ENCODE results near the gene ARHGAP4. TPM values are rescaled to one million over a fixed set of nuclear protein-coding genes. Genes with fewer than 3 reads are reported as not detected.

Gene ARHGAP4
- total and polyA plus RNA-seq, 2 of the 4 experiments (the other 2 are of a cell fraction), result 0.18 to 0.72 TPM

- Histone ChIP-seq H2AK9ac (replicated peaks; ENCODE audit: low read depth, low read length, poor library complexity) (no peak overlapping the region), H3K14ac (replicated peaks; ENCODE audit: low read depth, low read length) (no peak overlapping the region), H3K4ac (ENCODE audit: low read depth, low read length) (no peak overlapping the region), H2BK5ac (ENCODE audit: low read depth, low read length, poor library complexity, severe bottlenecking) (no peak overlapping the region), H3K27me3 (ENCODE audit: control insufficient read depth, insufficient read depth, low read length) (peaks cover 49% of the 10 kb centered on the region), H3K18ac (ENCODE audit: low read depth, low read length) (no peak overlapping the region), H4K5ac (ENCODE audit: low read depth, low read length) (no peak overlapping the region), H3K23ac (ENCODE audit: low read depth, low read length) (no peak overlapping the region), H3K9ac (ENCODE audit: low read depth, low read length) (no peak overlapping the region), H3K27ac (ENCODE audit: insufficient read depth, low read length) (no peak overlapping the region), H2AK5ac (ENCODE audit: low read depth, low read length) (no peak overlapping the region), H3K4me2 (ENCODE audit: low read depth, low read length) (no peak overlapping the region), H3K4me1 (ENCODE audit: control insufficient read depth, insufficient read depth, low read length) (no peaks in the 10 kb centered on the region), H3K79me1 (ENCODE audit: low read depth in 1 of 2, low read length in 2 of 2) (no peaks in the 10 kb centered on the region), H3K56ac (ENCODE audit: extremely low read depth, insufficient read depth, low read length) (no peak overlapping the region), H3K9me3 (ENCODE audit: control insufficient read depth, insufficient read depth, low read length) (no peaks in the 10 kb centered on the region), H2BK120ac (ENCODE audit: low read depth, low read length) (no peak overlapping the region), H3K4me3 (ENCODE audit: insufficient read depth, low read depth, low read length) (no peak overlapping the region), H2AFZ (replicated peaks; ENCODE audit: low read length, poor library complexity) (no peak overlapping the region), H2BK15ac (ENCODE audit: low read depth, low read length) (no peak overlapping the region), H3K9me1 (ENCODE audit: insufficient read depth, low read length) (no peaks in the 10 kb centered on the region), H3K36me3 (ENCODE audit: control insufficient read depth, insufficient read depth, low read length) (no peaks in the 10 kb centered on the region), H4K91ac (ENCODE audit: insufficient read depth, low read depth, low read length) (no peak overlapping the region), H2BK20ac (ENCODE audit: low read depth, low read length) (no peak overlapping the region), H4K8ac (ENCODE audit: low read depth in 2 of 2, low read length in 2 of 2) (no peak overlapping the region), H4K20me1 (ENCODE audit: insufficient read depth, low read length) (no peaks in the 10 kb centered on the region)
- POLR2A ChIA-PET (ENCODE audit: unreplicated experiment), result no interaction called here
- ATAC-seq (ENCODE audit: low read depth) (no peak), DNase-seq (no peak)
- dilution Hi-C loops (cut with HindIII; ENCODE audit: low sequenced_read_pairs, unreplicated experiment), result no loop called here
- WGBS, 2 experiments (ENCODE audit: extremely low coverage in 2 of 2, insufficient read length in 1 of 2), result no CpG with 5 or more reads among the region's 6 CpGs
- BruUV-seq (replicated peaks), result no TSS peak
- in situ Hi-C loops (cut with MboI; ENCODE audit: low sequenced_read_pairs), result no loop called here
- CTCF ChIA-PET, result no interaction called here
- TF ChIP-seq MAFK (IDR thresholded peaks at IDR 0.05; ENCODE audit: low read depth, low read length) (no peak), RCOR1 (IDR thresholded peaks at IDR 0.05; ENCODE audit: insufficient replicate concordance, low read length) (no peak), MXI1 (IDR thresholded peaks at IDR 0.05; ENCODE audit: borderline replicate concordance, low read depth, low read length) (no peak), POLR2A (IDR thresholded peaks at IDR 0.05; ENCODE audit: low read depth, low read length) (no peak), RFX5 (IDR thresholded peaks at IDR 0.05; ENCODE audit: low read depth, low read length) (no peak), SMC3 (IDR thresholded peaks at IDR 0.05; ENCODE audit: low read depth, low read length) (no peak), USF2 (IDR thresholded peaks at IDR 0.05; ENCODE audit: low read depth, low read length) (no peak), MAZ (IDR thresholded peaks at IDR 0.05; ENCODE audit: borderline replicate concordance, low read depth, low read length) (no peak), RAD21 (IDR thresholded peaks at IDR 0.05; ENCODE audit: low read length) (no peak), FOS (IDR thresholded peaks at IDR 0.05; ENCODE audit: low read depth, low read length) (no peak), CHD1 (IDR thresholded peaks at IDR 0.05; ENCODE audit: low read depth, low read length) (no peak), BHLHE40 (IDR thresholded peaks at IDR 0.05; ENCODE audit: low read depth, low read length) (no peak), CEBPB (IDR thresholded peaks at IDR 0.05; ENCODE audit: low read depth, low read length) (no peak), NFE2L2 (IDR thresholded peaks at IDR 0.05; ENCODE audit: low read depth, low read length) (no peak)
- TF ChIP-seq, protein P1, sequence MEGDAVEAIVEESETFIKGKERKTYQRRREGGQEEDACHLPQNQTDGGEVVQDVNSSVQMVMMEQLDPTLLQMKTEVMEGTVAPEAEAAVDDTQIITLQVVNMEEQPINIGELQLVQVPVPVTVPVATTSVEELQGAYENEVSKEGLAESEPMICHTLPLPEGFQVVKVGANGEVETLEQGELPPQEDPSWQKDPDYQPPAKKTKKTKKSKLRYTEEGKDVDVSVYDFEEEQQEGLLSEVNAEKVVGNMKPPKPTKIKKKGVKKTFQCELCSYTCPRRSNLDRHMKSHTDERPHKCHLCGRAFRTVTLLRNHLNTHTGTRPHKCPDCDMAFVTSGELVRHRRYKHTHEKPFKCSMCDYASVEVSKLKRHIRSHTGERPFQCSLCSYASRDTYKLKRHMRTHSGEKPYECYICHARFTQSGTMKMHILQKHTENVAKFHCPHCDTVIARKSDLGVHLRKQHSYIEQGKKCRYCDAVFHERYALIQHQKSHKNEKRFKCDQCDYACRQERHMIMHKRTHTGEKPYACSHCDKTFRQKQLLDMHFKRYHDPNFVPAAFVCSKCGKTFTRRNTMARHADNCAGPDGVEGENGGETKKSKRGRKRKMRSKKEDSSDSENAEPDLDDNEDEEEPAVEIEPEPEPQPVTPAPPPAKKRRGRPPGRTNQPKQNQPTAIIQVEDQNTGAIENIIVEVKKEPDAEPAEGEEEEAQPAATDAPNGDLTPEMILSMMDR (conservative IDR thresholded peaks at IDR 0.05; ENCODE audit: low read depth, low read length), result no peak
- TF ChIP-seq, protein P2, sequence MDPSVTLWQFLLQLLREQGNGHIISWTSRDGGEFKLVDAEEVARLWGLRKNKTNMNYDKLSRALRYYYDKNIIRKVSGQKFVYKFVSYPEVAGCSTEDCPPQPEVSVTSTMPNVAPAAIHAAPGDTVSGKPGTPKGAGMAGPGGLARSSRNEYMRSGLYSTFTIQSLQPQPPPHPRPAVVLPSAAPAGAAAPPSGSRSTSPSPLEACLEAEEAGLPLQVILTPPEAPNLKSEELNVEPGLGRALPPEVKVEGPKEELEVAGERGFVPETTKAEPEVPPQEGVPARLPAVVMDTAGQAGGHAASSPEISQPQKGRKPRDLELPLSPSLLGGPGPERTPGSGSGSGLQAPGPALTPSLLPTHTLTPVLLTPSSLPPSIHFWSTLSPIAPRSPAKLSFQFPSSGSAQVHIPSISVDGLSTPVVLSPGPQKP (IDR thresholded peaks at IDR 0.05; ENCODE audit: borderline replicate concordance, low read depth, low read length), result no peak
- intact Hi-C loops (cut with micrococcal nuclease), result no loop called here
These were observed 45.6 kb downstream of the ARHGAP4 start for GRCh38 chrX:153880440-153880815.

All from IMR-90 (cell line).